DLD1 (cell line): ENCODE results near the gene TTLL11.

Source experiments
- in situ Hi-C: cut with HindIII; loops from 2 replicates; pipeline ENCODE4 v1.10.0; 2017; ENCODE audit warnings: low sequenced_read_pairs

The TTLL11 gene

GRCh38 chr9:122053567-122054350 lies 39.3 kb downstream of the TTLL11 start:
- in situ Hi-C loops: no loop called here

- in situ Hi-C loops: no loop called here
These were observed 40.0 kb downstream of the TTLL11 start for GRCh38 chr9:122053064-122053463.

- in situ Hi-C loops: no loop called here
These were observed 41.5 kb downstream of the TTLL11 start for GRCh38 chr9:122051351-122052321.

- in situ Hi-C loops: no loop called here
These were observed 42.9 kb downstream of the TTLL11 start for GRCh38 chr9:122050167-122050566.

GRCh38 chr9:122042056-122042455 lies 51.1 kb downstream of the TTLL11 start:
- in situ Hi-C loops: no loop called here

- in situ Hi-C loops: no loop called here
These were observed 52.4 kb downstream of the TTLL11 start for GRCh38 chr9:122040561-122041242.

- in situ Hi-C loops: no loop called here
These were observed 53.9 kb downstream of the TTLL11 start for GRCh38 chr9:122039234-122039633.

- in situ Hi-C loops: no loop called here
These were observed 56.1 kb downstream of the TTLL11 start for GRCh38 chr9:122036988-122037387.

- in situ Hi-C loops: no loop called here
These were observed 56.7 kb downstream of the TTLL11 start for GRCh38 chr9:122036408-122036807.

GRCh38 chr9:122033775-122034373 lies 59.2 kb downstream of the TTLL11 start:
- in situ Hi-C loops: no loop called here

- in situ Hi-C loops: no loop called here
These were observed 60.8 kb downstream of the TTLL11 start for GRCh38 chr9:122032346-122032745.

- in situ Hi-C loops: no loop called here
These were observed 61.3 kb downstream of the TTLL11 start for GRCh38 chr9:122031776-122032175.

- in situ Hi-C loops: no loop called here
These were observed 62.0 kb downstream of the TTLL11 start for GRCh38 chr9:122031157-122031556.

- in situ Hi-C loops: no loop called here
These were observed 62.8 kb downstream of the TTLL11 start for GRCh38 chr9:122030357-122030756.

GRCh38 chr9:122029898-122030297 lies 63.2 kb downstream of the TTLL11 start:
- in situ Hi-C loops: no loop called here

- in situ Hi-C loops: no loop called here
These were observed 65.0 kb downstream of the TTLL11 start for GRCh38 chr9:122028089-122028488.

- in situ Hi-C loops: no loop called here
These were observed 72.7 kb downstream of the TTLL11 start for GRCh38 chr9:122020398-122020797.

GRCh38 chr9:122016744-122017143 lies 76.4 kb downstream of the TTLL11 start:
- in situ Hi-C loops: no loop called here

- in situ Hi-C loops: no loop called here
These were observed 76.8 kb downstream of the TTLL11 start for GRCh38 chr9:122016309-122016708.

- in situ Hi-C loops: no loop called here
These were observed 77.8 kb downstream of the TTLL11 start for GRCh38 chr9:122015170-122015821.
